ENCODE measurements around the gene EFHC1.

DNA sequence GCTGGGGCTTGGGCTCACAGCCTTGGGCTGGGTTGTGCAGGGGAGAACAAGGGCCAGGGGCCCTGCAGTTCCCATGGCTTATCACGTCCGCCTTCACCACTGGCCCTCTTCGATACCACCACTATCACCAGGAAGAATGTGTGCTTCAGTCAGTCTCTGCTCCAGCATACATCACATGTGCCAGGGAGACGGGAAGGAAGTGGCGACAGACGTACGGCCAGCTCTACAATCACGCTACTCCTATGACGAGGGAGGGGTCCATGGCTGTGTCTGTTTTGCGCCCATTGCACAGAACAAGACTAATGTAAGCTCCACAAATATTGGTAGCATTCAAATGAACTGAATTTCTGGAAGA, 84.6 kb downstream of the EFHC1 start:
- TF ChIP-seq, protein P1, sequence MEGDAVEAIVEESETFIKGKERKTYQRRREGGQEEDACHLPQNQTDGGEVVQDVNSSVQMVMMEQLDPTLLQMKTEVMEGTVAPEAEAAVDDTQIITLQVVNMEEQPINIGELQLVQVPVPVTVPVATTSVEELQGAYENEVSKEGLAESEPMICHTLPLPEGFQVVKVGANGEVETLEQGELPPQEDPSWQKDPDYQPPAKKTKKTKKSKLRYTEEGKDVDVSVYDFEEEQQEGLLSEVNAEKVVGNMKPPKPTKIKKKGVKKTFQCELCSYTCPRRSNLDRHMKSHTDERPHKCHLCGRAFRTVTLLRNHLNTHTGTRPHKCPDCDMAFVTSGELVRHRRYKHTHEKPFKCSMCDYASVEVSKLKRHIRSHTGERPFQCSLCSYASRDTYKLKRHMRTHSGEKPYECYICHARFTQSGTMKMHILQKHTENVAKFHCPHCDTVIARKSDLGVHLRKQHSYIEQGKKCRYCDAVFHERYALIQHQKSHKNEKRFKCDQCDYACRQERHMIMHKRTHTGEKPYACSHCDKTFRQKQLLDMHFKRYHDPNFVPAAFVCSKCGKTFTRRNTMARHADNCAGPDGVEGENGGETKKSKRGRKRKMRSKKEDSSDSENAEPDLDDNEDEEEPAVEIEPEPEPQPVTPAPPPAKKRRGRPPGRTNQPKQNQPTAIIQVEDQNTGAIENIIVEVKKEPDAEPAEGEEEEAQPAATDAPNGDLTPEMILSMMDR (IDR thresholded peaks at IDR 0.05), result no peak
- no peak for TF ChIP-seq EZH2 (IDR thresholded peaks at IDR 0.05; ENCODE audit: borderline replicate concordance, insufficient read depth, low read depth, low read length, poor library complexity, severe bottlenecking)

Measured in B cell (primary cell).